Endothelial cell of umbilical vein (primary cell): ENCODE results near the gene THAP11.

Source experiments
- CTCF ChIP-seq, 2 donors: IDR thresholded peaks; 1 replicate in 1 of 2; 2 replicates in 1 of 2; pipeline ENCODE4 v1.5.1; 2011; ENCODE audit warnings: low read length in 2 of 2, mild to moderate bottlenecking in 2 of 2, moderate library complexity in 2 of 2, control low read depth in 1 of 2, inconsistent platforms in 1 of 2, low read depth in 1 of 2; ENCODE audit not compliant: insufficient read depth in 1 of 2; ENCODE audit errors: extremely low read depth in 1 of 2
- EZH2 ChIP-seq: IDR thresholded peaks from 2 replicates; pipeline ENCODE4 v1.6.1; 2012; ENCODE audit warnings: borderline replicate concordance, low read depth, mild to moderate bottlenecking, moderate library complexity, low read length, inconsistent platforms; ENCODE audit not compliant: severe bottlenecking
- FOS ChIP-seq: IDR thresholded peaks from 2 replicates; pipeline ENCODE4 v1.6.1; 2011; ENCODE audit warnings: mild to moderate bottlenecking, low read length, moderate library complexity, borderline replicate concordance; ENCODE audit not compliant: insufficient read depth
- JUN ChIP-seq: IDR thresholded peaks from 2 replicates; pipeline ENCODE4 v1.6.1; 2011; ENCODE audit warnings: borderline replicate concordance, low read depth; ENCODE audit not compliant: insufficient read length, insufficient read depth
- MAX ChIP-seq: IDR thresholded peaks from 2 replicates; pipeline ENCODE4 v1.6.1; 2011; ENCODE audit not compliant: insufficient read depth, insufficient read length
- POLR2A ChIP-seq: IDR thresholded peaks from 2 replicates; pipeline ENCODE4 v1.6.1; 2012; ENCODE audit warnings: low read depth, mild to moderate bottlenecking, control low read depth, low read length
- POLR2AphosphoS5 ChIP-seq: IDR thresholded peaks from 2 replicates; pipeline ENCODE4 v1.6.1; 2012; ENCODE audit warnings: low read depth, mild to moderate bottlenecking, control low read depth, low read length, moderate library complexity; ENCODE audit not compliant: insufficient read depth

GRCh38 chr16:67872131-67872630, 30.1 kb downstream of the THAP11 start:
- TF ChIP-seq CTCF (IDR thresholded peaks at IDR 0.05; ENCODE audit: extremely low read depth in 1 of 2, insufficient read depth in 1 of 2, low read depth in 1 of 2, low read length in 2 of 2) (no peak), POLR2A (no peak), MAX (no peak), JUN (no peak), EZH2 (no peak), POLR2AphosphoS5 (no peak), FOS (no peak)
